NCI-H2196 treated with DMSO at 0.1 percent for 48 hours (cell line): ENCODE measurements around the gene USP16.

Experiments
- DNase-seq: peaks from one replicate; lab custom pipeline; 2025; ENCODE audit not compliant: unreplicated experiment; lab: John Stamatoyannopoulos, UW

USP16 gene

GRCh38 chr21:29082046-29082815, 57.8 kb downstream of the USP16 start:
- no peak for DNase-seq

- no peak for DNase-seq
These were observed 58.8 kb downstream of the USP16 start for GRCh38 chr21:29083306-29083705.

- no peak for DNase-seq
These were observed 59.9 kb downstream of the USP16 start for GRCh38 chr21:29084372-29084771.

GRCh38 chr21:29085106-29085752, 60.8 kb downstream of the USP16 start:
- no peak for DNase-seq

- DNase-seq: no peak
These were observed 66.6 kb downstream of the USP16 start for GRCh38 chr21:29091033-29091432.

- no peak for DNase-seq
These were observed 67.9 kb downstream of the USP16 start for GRCh38 chr21:29092102-29092959.

GRCh38 chr21:29096218-29097015, 71.9 kb downstream of the USP16 start:
- DNase-seq: no peak

GRCh38 chr21:29098156-29098555, 73.7 kb downstream of the USP16 start:
- DNase-seq: no peak

GRCh38 chr21:29102791-29103257, 78.4 kb downstream of the USP16 start:
- no peak for DNase-seq
